Measurements from ENCODE around the gene GNAI1. TPM values are rescaled to one million over a fixed set of nuclear protein-coding genes. Genes with fewer than 3 reads are reported as not detected.

GNAI1 gene
- total and polyA plus RNA-seq, 10 of the 15 experiments (the other 5 are each of a cell fraction or from before 2014, with no cell fraction given) = not detected

DNA sequence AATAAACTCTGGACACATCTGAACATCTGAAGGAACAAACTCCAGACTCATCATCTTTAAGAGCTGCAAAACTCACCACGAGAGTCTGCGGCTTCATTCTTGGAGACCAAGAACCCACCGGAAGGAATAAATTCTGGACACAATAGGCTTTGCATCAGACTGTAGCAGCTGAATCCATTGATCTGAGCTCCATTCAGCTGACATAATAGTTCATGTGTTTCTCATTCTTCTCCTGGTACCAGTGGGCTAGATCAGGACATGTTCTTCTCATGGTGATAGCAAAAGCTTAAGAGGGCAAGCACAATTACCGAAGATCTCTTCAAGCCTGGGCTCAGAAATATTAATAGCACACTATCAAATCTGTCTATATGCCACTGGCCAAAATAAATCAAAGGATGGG, 20.5 kb upstream of the GNAI1 start:
- no peak overlapping the region for H3K27ac ChIP-seq (ENCODE audit: control insufficient read depth, insufficient read depth)
- ChIA-PET CTCF (no interaction called here), RAD21 (ENCODE audit: unreplicated experiment) (no interaction called here), POLR2A (no interaction called here), SMC1A (ENCODE audit: uncharacterized antibody, unreplicated experiment) (interaction anchor here (0.9 kb wide), 1 partner anchor 19 kb away, joined by 3 read pairs; no protein-coding TSS in a partner anchor)
- H3K27me3 ChIP-seq (replicated peaks in 1 of 2; ENCODE audit: control insufficient read depth in 2 of 2, insufficient read depth in 2 of 2, low read length in 1 of 2) = no peaks in the 10 kb centered on the region
- H3K9ac ChIP-seq (ENCODE audit: control insufficient read depth, insufficient read depth, low read length) = no peak overlapping the region
- H3K4me3 ChIP-seq = no peak overlapping the region
- WGBS (ENCODE audit: insufficient coverage, insufficient replicate concordance, low lambda C conversion rate, missing lambda C conversion rate) = 26% methylated on average over 4 of the region's 4 CpGs
- in situ Hi-C loops (cut with MboI) = no loop called here
- H4K20me1 ChIP-seq (ENCODE audit: control insufficient read depth, insufficient read depth) = no peaks in the 10 kb centered on the region
- H3K9me3 ChIP-seq (replicated peaks; ENCODE audit: control insufficient read depth, insufficient read depth, low read length) = no peaks in the 10 kb centered on the region
- H3K4me2 ChIP-seq (ENCODE audit: control insufficient read depth, insufficient read depth) = no peak overlapping the region
- no peaks in the 10 kb centered on the region for H3K4me1 ChIP-seq (ENCODE audit: control insufficient read depth, insufficient read depth, low read length)
- H3K36me3 ChIP-seq (ENCODE audit: control insufficient read depth in 2 of 2, insufficient read depth in 2 of 2, low read length in 1 of 2) = no peaks in the 10 kb centered on the region
- intact Hi-C loops (cut with micrococcal nuclease; ENCODE audit: unreplicated experiment) = no loop called here
- BruUV-seq (replicated peaks) = no TSS peak
- no peak for TF ChIP-seq ZNF592 (IDR thresholded peaks at IDR 0.05)
- TF ChIP-seq ZNF207 (IDR thresholded peaks at IDR 0.05; ENCODE audit: borderline replicate concordance) = no peak
- TF ChIP-seq SMAD5 (IDR thresholded peaks at IDR 0.05; ENCODE audit: low read depth) = no peak
- no peak for TF ChIP-seq FOXM1 (IDR thresholded peaks at IDR 0.05; ENCODE audit: low read depth, low read length)
- no peak for TF ChIP-seq LARP7 (IDR thresholded peaks at IDR 0.05)
- TF ChIP-seq, protein P1, sequence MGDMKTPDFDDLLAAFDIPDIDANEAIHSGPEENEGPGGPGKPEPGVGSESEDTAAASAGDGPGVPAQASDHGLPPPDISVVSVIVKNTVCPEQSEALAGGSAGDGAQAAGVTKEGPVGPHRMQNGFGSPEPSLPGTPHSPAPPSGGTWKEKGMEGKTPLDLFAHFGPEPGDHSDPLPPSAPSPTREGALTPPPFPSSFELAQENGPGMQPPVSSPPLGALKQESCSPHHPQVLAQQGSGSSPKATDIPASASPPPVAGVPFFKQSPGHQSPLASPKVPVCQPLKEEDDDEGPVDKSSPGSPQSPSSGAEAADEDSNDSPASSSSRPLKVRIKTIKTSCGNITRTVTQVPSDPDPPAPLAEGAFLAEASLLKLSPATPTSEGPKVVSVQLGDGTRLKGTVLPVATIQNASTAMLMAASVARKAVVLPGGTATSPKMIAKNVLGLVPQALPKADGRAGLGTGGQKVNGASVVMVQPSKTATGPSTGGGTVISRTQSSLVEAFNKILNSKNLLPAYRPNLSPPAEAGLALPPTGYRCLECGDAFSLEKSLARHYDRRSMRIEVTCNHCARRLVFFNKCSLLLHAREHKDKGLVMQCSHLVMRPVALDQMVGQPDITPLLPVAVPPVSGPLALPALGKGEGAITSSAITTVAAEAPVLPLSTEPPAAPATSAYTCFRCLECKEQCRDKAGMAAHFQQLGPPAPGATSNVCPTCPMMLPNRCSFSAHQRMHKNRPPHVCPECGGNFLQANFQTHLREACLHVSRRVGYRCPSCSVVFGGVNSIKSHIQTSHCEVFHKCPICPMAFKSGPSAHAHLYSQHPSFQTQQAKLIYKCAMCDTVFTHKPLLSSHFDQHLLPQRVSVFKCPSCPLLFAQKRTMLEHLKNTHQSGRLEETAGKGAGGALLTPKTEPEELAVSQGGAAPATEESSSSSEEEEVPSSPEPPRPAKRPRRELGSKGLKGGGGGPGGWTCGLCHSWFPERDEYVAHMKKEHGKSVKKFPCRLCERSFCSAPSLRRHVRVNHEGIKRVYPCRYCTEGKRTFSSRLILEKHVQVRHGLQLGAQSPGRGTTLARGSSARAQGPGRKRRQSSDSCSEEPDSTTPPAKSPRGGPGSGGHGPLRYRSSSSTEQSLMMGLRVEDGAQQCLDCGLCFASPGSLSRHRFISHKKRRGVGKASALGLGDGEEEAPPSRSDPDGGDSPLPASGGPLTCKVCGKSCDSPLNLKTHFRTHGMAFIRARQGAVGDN (IDR thresholded peaks at IDR 0.05) = no peak
- no peak for TF ChIP-seq BMI1 (IDR thresholded peaks at IDR 0.05; ENCODE audit: borderline replicate concordance)
- no peak for TF ChIP-seq SREBF2 (IDR thresholded peaks at IDR 0.05; ENCODE audit: low read length)
- no peak for TF ChIP-seq HDGF (IDR thresholded peaks at IDR 0.05)
- no peaks in the 10 kb centered on the region for H3K79me2 ChIP-seq (ENCODE audit: control insufficient read depth, insufficient read depth, low read length)
- FAIRE-seq (no peak), DNase-seq (ENCODE audit: low read depth, low spot score) (no peak), ATAC-seq (no peak)
- H2AFZ ChIP-seq (ENCODE audit: control insufficient read depth, low read depth, low read length) = no peak overlapping the region

Data from GM12878 (cell line).